Fibroblast of mammary gland (primary cell): ENCODE measurements around the gene PPP4R3A.

Source experiments
- DNase-seq: peaks from one replicate; pipeline ENCODE4 v3.0.0-alpha.2; 2010; ENCODE audit warnings: low read depth
- H3K4me3 ChIP-seq: 2 replicates; pipeline ENCODE4 v1.5.1; 2011; ENCODE audit warnings: low read depth, mild to moderate bottlenecking, low read length, moderate library complexity; ENCODE audit not compliant: control insufficient read depth
- CTCF ChIP-seq: conservative IDR thresholded peaks from 2 replicates; pipeline ENCODE4 v1.5.1; 2011; ENCODE audit warnings: low read depth, low read length, inconsistent platforms; ENCODE audit not compliant: control insufficient read depth, insufficient read depth

The PPP4R3A gene

GRCh38 chr14:91416744-91417119 lies 93.4 kb downstream of the PPP4R3A start:
- TF ChIP-seq CTCF = no peak
- no peak overlapping the region for H3K4me3 ChIP-seq
- DNase-seq = no peak

GRCh38 chr14:91415794-91416743 lies 94.0 kb downstream of the PPP4R3A start:
- H3K4me3 ChIP-seq = no peak overlapping the region
- TF ChIP-seq CTCF = no peak
- DNase-seq = no peak

GRCh38 chr14:91414475-91414833 lies 95.7 kb downstream of the PPP4R3A start:
- DNase-seq = no peak
- TF ChIP-seq CTCF = no peak
- no peak overlapping the region for H3K4me3 ChIP-seq

GRCh38 chr14:91413547-91414474 lies 96.3 kb downstream of the PPP4R3A start:
- DNase-seq = no peak
- H3K4me3 ChIP-seq = no peak overlapping the region
- TF ChIP-seq CTCF = no peak

- H3K4me3 ChIP-seq = no peak overlapping the region
- no peak for TF ChIP-seq CTCF
- no peak for DNase-seq
Measured at GRCh38 chr14:91412939-91413338, 97.2 kb downstream of the PPP4R3A start.

- DNase-seq = no peak
- no peak for TF ChIP-seq CTCF
- H3K4me3 ChIP-seq = no peak overlapping the region
Measured at GRCh38 chr14:91410771-91411536, 99.2 kb downstream of the PPP4R3A start.
